Uterus (tissue), 4 donors: ENCODE results near the gene DNM3. TPM values are rescaled to one million over a fixed set of nuclear protein-coding genes. Genes with fewer than 3 reads are reported as not detected.

Experiments used
- DNase-seq, 2 donors: peaks; one replicate each; pipeline ENCODE4 v3.0.0-alpha.2; 2019 to 2020
- H3K27ac ChIP-seq, 2 donors: fragments of 200-600 bp; sonication (generic); 1 replicate in 1 of 2; 2 replicates in 1 of 2; pipeline ENCODE4 v1.5.1; 2016 to 2018
- H3K27me3 ChIP-seq, 2 donors: fragments of 200-600 bp; sonication (generic); one replicate each; pipeline ENCODE4 v1.5.1; 2018 to 2019; ENCODE audit warnings: control low read depth in 1 of 2
- H3K36me3 ChIP-seq, 2 donors: fragments of 200-600 bp; sonication (generic); one replicate each; pipeline ENCODE4 v1.5.1; 2019; ENCODE audit warnings: control low read depth in 1 of 2
- H3K4me1 ChIP-seq, 2 donors: fragments of 200-600 bp; sonication (generic); one replicate each; pipeline ENCODE4 v1.5.1; 2018 to 2019; ENCODE audit warnings: control low read depth in 1 of 2
- H3K4me3 ChIP-seq, 2 donors: fragments of 200-600 bp; sonication (generic); 1 replicate in 1 of 2; 2 replicates in 1 of 2; pipeline ENCODE4 v1.5.1; 2018 to 2019; ENCODE audit warnings: mild to moderate bottlenecking in 1 of 2
- H3K9me3 ChIP-seq, 2 donors: fragments of 200-600 bp; sonication (generic); one replicate each; pipeline ENCODE4 v1.5.1; 2019; ENCODE audit warnings: control low read depth in 1 of 2
- CTCF ChIP-seq, 4 experiments: fragments of 200-600 bp in 2 of 4; fragments of 450-650 bp in 2 of 4; sonication (generic) in 2 of 4; IDR thresholded peaks; one replicate each; pipeline ENCODE4 v1.5.1; 2016 to 2019; ENCODE audit warnings: antibody characterized with exemption in 4 of 4, mild to moderate bottlenecking in 2 of 4, moderate library complexity in 1 of 4
- POLR2A ChIP-seq, 2 donors: fragments of 450-650 bp; IDR thresholded peaks; one replicate each; pipeline ENCODE4 v1.6.1; 2016; ENCODE audit warnings: antibody characterized with exemption in 2 of 2, mild to moderate bottlenecking in 1 of 2, moderate library complexity in 1 of 2
- intact Hi-C: fragments of 100-400 bp; cut with DNase I; formaldehyde crosslinking; loops from one replicate; pipeline ENCODE4 v1.15.1; 2023; ENCODE audit warnings: low total_unique reads
- total RNA-seq, 4 donors: library from RNA; depleted of rRNA in 3 of 4; stranded (reverse); fragments of >200 nt in 3 of 4; gene quantifications; one replicate each; pipeline versions ENCODE4 v1.1.0 to v1.2.4, GENCODE V29; 2014 to 2023
- donor health status: DM: yes; HTN: yes; CAD: no.

Gene DNM3
- total RNA-seq, 4 donors from 2014 or later = 4.7 to 49.2 (median 14.6) TPM

GRCh38 chr1:172246521-172247390 is 405.5 kb downstream of the DNM3 start:
- TF ChIP-seq POLR2A (IDR thresholded peaks at IDR 0.05) = no peak
- TF ChIP-seq CTCF (IDR thresholded peaks at IDR 0.05) = no peak
- Histone ChIP-seq H3K4me1 (no peaks in the 10 kb centered on the region), H3K9me3 (no peaks in the 10 kb centered on the region), H3K4me3 (no peak overlapping the region), H3K27ac (no peak overlapping the region), H3K27me3 (no peaks in the 10 kb centered on the region), H3K36me3 (no peaks in the 10 kb centered on the region)
- DNase-seq = no peak
- intact Hi-C loops = no loop called here

- Histone ChIP-seq H3K4me3 (no peak overlapping the region), H3K27me3 (no peaks in the 10 kb centered on the region), H3K36me3 (no peaks in the 10 kb centered on the region), H3K27ac (no peak overlapping the region), H3K9me3 (no peaks in the 10 kb centered on the region), H3K4me1 (no peaks in the 10 kb centered on the region)
- TF ChIP-seq POLR2A (IDR thresholded peaks at IDR 0.05) (no peak), CTCF (IDR thresholded peaks at IDR 0.05) (no peak)
- no peak for DNase-seq
- intact Hi-C loops = no loop called here
Measured at GRCh38 chr1:172251486-172251885, 410.2 kb downstream of the DNM3 start.

DNA sequence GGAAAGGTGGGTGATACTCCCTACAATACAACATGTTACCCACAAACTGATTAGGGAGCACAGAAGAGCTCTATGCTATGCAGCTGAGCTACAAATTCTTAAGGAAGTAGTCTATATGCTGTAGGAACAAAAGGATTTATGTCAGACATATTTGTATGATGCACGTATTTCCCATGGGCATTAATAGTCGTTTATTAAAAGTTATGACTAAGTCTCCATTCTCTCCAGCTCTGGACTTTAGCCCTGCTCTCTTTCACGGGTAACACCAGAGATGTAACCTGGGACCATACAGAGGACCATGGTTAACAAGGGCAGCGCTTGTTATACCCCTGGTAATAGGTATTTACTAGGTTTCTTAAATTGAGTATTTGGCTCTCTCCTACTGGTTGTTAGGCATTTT is 411.0 kb downstream of the DNM3 start:
- intact Hi-C loops = no loop called here
- H3K9me3 ChIP-seq = no peaks in the 10 kb centered on the region
- no peaks in the 10 kb centered on the region for H3K36me3 ChIP-seq
- no peak for DNase-seq
- H3K4me3 ChIP-seq = no peak overlapping the region
- H3K27ac ChIP-seq = no peak overlapping the region
- no peaks in the 10 kb centered on the region for H3K27me3 ChIP-seq
- H3K4me1 ChIP-seq = no peaks in the 10 kb centered on the region
- TF ChIP-seq CTCF (IDR thresholded peaks at IDR 0.05) (no peak), POLR2A (IDR thresholded peaks at IDR 0.05) (no peak)

DNA sequence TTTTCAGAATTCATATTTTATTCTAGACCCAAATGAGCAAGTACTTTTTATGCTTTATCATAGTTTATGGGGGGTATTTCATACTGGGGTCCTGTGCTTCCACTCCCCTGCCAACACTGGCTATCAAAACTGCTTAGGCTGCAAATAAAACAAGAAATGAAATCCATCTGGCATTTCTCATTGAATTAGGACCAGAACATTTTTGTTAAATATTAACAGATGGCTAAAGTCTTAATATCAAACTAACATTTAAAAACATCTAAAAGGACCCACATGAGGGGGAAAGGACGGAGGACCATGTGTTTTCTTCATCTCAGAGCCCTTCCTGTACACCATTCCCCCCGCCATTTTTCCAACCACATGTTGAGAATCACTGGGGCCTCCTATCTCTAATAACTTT is 411.7 kb downstream of the DNM3 start:
- Histone ChIP-seq H3K27ac (peak overlapping the region in 1 of 2 donors; percentile 3), H3K36me3 (no peaks in the 10 kb centered on the region), H3K9me3 (no peaks in the 10 kb centered on the region), H3K4me1 (no peaks in the 10 kb centered on the region), H3K4me3 (no peak overlapping the region), H3K27me3 (no peaks in the 10 kb centered on the region)
- no peak for DNase-seq
- TF ChIP-seq CTCF (IDR thresholded peaks at IDR 0.05) = no peak
- TF ChIP-seq POLR2A (IDR thresholded peaks at IDR 0.05) = no peak
- intact Hi-C loops = no loop called here

DNA sequence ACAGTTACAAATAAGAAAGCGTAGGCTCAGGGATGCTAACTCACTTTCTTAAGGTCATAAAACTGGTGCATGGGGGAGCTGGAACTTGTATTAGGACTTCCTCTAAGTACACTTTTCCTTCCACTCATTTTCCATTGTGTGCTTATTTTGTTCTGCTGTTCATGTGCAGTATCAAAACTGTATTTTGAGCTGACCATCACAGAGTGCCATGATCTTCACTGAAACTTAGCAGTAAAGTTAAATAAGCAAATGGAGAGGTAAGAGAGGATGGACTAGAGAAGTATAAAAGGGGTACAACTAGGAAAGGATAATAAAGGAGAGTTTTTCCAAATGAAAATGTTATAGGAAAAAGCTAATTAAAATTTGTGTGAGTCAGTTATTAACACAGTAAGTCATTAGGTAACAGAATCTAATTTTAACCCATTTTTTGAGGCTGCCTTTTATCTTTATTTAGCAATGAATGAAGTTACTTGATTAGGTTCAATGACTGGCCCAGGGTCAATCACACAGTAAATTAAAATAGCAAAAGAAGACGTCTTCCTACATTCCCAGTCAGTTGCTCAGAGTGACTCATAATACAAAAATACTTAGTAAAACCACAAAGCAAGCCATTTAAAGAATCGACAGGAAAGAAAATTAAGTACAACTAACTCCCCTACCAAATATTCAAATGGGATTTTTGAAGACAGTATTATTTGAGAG is 413.4 kb downstream of the DNM3 start:
- intact Hi-C loops = no loop called here
- no peak for DNase-seq
- H3K27me3 ChIP-seq = no peaks in the 10 kb centered on the region

More for the DNA sequence above, 413.4 kb downstream of the DNM3 start:
- H3K4me3 ChIP-seq = no peak overlapping the region
- no peaks in the 10 kb centered on the region for H3K4me1 ChIP-seq
- H3K9me3 ChIP-seq = no peaks in the 10 kb centered on the region
- no peak for TF ChIP-seq CTCF (IDR thresholded peaks at IDR 0.05)
- TF ChIP-seq POLR2A (IDR thresholded peaks at IDR 0.05) = no peak
- no peaks in the 10 kb centered on the region for H3K36me3 ChIP-seq
- H3K27ac ChIP-seq = no peak overlapping the region
